NCI-H2081 treated with DMSO at 0.1 percent for 48 hours (cell line): ENCODE measurements around the gene CACFD1.
"Not testable (repeated sequence)": the region's sequence is repeated elsewhere in the genome, so short reads cannot be mapped to it uniquely, and the experiment has no call there.

Source experiments
- DNase-seq: peaks from one replicate; lab custom pipeline; 2025; lab: John Stamatoyannopoulos, UW

Gene CACFD1

DNA sequence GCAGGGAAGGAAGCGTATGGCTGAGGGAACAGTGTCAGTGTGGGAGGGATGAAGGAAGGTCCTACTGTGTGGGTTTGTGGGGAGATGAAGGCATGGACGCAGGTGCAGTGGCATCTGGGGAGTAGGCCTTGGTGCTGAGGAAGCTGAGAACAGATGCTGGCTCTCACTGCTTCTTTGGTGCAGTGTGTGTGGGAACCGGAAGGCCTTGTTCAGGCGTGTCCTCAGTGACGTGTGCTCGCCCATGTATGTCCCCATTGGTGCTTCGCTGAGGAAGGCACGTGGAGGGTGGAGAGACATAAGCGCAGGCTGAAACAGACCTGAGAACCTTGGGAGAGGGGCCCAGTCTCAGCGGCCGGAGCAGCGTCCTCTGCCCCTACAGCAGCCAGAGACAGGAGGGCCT is 18.9 kb upstream of the CACFD1 start:
- no peak for DNase-seq

GRCh38 chr9:133441571-133441970 is 18.2 kb upstream of the CACFD1 start:
- DNase-seq, result no peak

GRCh38 chr9:133443248-133443647 is 16.5 kb upstream of the CACFD1 start:
- DNase-seq, result no peak

GRCh38 chr9:133443982-133444381 is 15.8 kb upstream of the CACFD1 start:
- DNase-seq, result no peak

GRCh38 chr9:133445293-133445969 is 14.3 kb upstream of the CACFD1 start:
- DNase-seq, result no peak

DNA sequence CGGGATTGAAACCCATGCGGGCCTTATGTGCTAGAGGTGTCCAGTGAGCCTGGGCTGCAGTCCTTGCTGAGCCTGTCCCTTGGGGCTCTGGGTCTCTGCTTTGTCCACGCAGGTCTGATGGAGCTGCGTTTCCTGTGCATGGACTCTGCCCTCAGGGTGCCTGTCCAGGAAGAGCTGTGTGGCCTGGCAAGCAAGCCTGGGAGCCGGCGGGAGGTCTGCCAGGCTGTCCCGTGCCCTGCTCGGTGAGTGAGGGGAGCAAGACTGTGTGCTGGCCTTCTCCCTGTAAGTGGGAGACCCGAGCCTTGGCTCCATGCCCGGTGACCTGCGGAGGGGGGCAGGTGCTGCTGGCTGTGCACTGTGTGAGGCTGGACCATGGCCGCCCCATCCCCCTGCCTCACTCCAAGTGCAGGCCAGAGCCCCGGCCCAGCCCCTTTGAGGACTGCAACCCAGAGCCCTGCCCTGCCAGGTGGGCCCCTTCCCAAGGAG is 11.2 kb upstream of the CACFD1 start:
- no peak for DNase-seq

DNA sequence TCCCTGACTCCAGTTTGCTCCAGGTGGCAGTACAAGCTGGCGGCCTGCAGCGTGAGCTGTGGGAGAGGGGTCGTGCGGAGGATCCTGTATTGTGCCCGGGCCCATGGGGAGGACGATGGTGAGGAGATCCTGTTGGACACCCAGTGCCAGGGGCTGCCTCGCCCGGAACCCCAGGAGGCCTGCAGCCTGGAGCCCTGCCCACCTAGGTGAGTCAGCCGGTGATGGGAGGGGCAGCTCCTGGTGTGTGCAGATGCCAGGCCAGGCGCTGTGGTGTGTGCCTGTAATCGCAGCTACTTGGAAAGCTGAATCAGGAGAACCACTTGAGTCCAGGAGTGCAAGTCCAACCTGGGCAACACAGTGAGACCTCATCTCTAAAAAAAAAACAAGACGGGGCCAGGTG is 10.0 kb upstream of the CACFD1 start:
- DNase-seq, result no peak

- DNase-seq, result not testable (repeated sequence)
These were observed 7.9 kb upstream of the CACFD1 start for GRCh38 chr9:133451865-133452264.

DNA sequence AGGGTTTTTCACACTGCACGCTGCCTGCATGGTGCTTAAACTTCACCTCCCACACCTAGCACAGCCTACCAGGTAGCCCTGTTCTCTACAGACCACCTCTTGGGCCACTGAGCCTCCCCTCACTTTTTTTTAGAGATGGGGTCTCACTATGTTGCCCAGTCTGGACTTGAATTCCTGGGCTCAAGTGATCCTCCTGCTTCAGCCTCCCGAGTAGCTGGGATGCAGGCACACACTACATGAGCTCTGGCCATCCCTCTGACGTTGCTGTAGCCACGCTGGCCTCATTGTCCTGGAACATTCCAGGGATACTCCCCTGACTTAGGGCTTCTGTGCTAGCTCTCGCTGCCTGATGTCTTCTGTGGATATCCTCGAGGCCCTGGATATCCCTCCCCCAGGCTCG is 7.2 kb upstream of the CACFD1 start:
- no peak for DNase-seq

GRCh38 chr9:133453651-133454050 is 6.1 kb upstream of the CACFD1 start:
- DNase-seq, result no peak

GRCh38 chr9:133454325-133454724 is 5.5 kb upstream of the CACFD1 start:
- DNase-seq, result no peak

DNA sequence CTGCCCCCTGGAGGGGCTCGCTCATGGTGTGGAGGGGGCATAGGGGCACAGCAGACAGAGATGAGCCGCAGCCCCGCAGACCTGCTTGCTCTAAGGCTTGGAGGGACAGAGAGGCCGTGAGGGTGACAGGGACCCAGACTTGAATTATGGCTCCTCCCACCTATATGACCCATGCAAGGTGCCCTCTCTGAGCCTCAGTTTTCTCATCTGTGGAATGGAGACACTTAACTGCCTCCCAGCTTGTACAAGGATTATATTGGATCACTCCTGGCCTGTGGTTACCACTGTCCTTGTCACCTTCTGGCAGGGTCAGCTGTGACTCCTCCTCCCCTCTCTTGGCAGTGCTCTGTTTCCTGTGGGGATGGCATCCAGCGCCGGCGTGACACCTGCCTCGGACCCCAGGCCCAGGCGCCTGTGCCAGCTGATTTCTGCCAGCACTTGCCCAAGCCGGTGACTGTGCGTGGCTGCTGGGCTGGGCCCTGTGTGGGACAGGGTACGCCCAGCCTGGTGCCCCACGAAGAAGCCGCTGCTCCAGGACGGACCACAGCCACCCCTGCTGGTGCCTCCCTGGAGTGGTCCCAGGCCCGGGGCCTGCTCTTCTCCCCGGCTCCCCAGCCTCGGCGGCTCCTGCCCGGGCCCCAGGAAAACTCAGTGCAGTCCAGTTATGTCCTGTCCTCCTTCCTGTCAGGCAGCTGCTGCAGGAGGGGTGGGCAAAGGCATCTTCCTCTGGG is 4.7 kb upstream of the CACFD1 start:
- DNase-seq, result no peak

- DNase-seq, result no peak
These were observed 3.8 kb upstream of the CACFD1 start for GRCh38 chr9:133455936-133456335.

DNA sequence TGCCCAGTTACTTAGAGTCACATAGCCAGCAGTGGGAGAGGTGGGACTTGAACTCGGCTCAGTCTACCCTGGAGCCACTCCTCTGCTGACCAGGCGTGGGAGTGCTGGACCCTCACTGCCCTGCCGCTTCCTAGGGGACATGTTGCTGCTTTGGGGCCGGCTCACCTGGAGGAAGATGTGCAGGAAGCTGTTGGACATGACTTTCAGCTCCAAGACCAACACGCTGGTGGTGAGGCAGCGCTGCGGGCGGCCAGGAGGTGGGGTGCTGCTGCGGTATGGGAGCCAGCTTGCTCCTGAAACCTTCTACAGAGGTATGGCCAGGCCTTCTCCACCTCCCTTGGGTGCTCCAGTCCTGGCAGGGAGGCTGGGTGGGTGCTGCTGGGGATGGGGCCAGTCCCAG is 3.4 kb upstream of the CACFD1 start:
- no peak for DNase-seq

GRCh38 chr9:133457233-133457632 is 2.5 kb upstream of the CACFD1 start:
- DNase-seq, result no peak

GRCh38 chr9:133457748-133458147 is 2.0 kb upstream of the CACFD1 start:
- DNase-seq, result no peak

DNA sequence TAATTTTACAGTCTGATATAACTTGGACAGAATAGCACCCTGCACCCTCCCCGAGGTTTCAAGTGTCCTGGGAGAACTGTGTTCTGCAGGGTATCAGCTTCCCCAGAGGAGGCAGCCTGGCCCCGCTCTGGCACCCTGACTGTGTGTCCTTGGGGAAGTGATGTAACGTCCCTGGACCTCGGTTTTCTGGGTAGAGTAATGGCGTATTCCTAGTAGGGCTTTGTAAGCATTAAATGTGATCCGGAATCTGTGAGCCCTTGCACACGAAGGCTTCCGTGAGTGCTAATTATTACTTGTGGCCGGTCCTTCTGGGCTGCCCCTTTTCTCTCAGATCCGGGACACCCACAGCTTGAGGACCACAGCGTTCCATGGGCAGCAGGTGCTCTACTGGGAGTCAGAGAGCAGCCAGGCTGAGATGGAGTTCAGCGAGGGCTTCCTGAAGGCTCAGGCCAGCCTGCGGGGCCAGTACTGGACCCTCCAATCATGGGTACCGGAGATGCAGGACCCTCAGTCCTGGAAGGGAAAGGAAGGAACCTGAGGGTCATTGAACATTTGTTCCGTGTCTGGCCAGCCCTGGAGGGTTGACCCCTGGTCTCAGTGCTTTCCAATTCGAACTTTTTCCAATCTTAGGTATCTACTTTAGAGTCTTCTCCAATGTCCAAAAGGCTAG is 1.0 kb upstream of the CACFD1 start:
- no peak for DNase-seq

DNA sequence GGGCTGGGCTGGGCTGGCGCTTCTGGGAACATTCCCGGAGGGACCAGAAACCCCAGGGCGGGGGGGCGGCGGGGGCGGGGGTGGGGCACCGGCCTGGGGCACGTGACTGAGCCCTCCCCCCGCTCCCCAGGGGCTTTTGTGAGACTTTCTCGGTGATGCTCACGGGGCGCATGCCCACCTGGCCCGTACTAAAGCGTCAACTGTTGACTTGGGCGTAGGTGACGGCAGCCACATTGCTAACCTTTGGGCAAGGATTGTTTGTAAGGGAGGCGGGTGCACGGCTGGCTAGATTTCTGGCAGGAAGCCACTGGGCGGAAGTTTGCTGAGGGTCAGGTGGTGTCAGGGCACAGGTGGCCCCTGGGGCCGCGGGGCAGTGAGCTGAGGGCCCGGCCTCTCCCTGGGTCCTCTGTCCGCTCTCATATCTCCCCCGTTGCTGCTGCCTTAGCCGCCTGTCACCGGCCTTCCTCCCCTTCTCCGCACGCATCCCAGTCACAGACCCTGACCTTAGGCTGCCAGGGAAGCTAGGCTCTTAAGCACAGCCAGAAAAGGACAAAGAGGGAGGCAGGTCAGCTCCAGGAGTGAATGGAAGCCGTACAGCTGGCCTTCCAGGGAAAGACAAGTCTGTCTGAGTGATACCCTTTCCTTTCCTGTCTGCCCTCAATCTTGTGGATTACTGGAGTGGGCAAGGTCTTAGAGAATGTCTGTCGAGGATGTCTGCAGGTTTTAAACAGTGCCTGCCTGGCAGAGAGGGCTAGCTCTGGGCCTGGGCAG is 812 bp downstream of the CACFD1 start:
- DNase-seq, result no peak

GRCh38 chr9:133461975-133462374 is 2.2 kb downstream of the CACFD1 start:
- DNase-seq, result no peak

GRCh38 chr9:133463234-133463863 is 3.6 kb downstream of the CACFD1 start:
- DNase-seq, result no peak

GRCh38 chr9:133463864-133464615 is 4.3 kb downstream of the CACFD1 start:
- no peak for DNase-seq
